GDM1 (cell line): ENCODE data around the gene MTG2.

ENCODE experiments used
- DNase-seq: peaks from one replicate; lab custom pipeline; 2025; lab: John Stamatoyannopoulos, UW

MTG2 gene

DNA sequence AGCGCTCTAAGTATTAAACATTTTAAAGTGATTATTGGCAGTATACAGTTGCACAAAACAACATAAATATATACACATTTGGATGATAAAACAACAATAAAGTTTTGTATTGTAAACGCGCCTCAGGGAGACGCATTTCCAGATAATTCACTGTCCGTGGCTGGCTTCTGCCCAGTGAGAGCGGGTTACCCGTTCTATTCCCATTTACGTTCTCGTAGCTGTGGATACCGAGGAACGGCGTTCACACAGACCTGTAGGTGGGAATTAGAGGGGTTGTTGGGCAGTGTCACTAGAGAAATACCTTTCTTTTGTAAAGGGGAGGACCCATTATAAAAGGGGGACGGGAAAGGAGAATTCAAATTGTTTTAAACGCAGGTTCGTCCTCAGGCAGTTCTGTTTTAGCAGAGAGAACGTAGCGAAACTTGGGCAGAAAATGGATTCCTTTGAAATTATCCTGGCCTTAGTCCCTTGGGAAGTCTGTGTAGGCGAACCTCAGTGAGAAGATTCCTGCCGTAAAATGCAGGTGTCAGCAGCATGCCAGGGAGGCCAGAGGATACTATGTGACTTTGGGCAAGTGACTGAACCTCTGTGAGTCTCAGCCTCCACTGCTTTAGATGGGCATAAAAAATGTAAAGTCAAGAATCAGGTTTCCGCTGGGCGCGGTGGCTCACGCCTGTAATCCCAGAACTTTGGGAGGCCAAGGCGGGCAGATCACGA is 756 bp downstream of the MTG2 start:
- DNase-seq: no peak

- no peak for DNase-seq
Measured at GRCh38 chr20:62186096-62186426, 3.2 kb downstream of the MTG2 start.

- no peak for DNase-seq
Measured at GRCh38 chr20:62186887-62187866, 4.3 kb downstream of the MTG2 start.

DNA sequence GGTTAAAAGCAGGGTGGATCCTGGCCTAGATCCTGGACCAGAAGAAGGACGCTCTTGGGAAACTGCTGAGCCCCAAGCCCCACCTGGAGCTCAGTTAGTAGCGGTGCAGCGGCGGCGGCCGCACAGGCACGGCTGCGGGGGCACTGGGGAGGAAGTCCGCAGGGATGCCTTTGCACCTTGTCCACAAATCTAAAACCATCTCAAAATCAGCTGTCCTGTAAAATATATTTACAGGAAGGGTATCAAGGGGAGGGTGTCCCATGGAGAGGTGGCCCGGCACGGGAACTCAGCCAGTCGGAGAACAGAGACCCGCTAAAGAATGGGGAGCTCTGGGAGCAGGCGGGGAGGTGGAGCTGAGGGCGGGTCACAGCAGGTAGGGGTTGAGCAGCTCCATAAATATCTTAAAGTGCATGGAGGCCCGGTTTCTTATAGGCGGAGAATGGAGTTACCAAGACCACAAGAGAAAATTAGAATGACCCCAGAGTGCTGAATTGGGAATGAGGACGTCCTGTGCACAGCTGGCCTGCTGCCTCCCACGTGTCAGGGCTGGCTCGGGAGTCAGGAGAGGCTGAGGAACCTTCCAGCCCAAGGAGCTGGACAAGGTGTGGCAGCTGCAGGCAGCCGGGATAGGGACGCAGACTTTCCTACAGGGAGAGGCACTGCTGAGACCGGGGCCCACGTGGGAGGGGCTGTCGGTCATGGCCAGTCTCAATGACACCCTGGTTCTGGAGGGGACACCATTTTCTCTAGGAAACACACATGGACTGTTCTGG is 8.0 kb downstream of the MTG2 start:
- DNase-seq: no peak

GRCh38 chr20:62191781-62192559 is 9.1 kb downstream of the MTG2 start:
- DNase-seq: no peak

- DNase-seq: no peak
Measured at GRCh38 chr20:62192635-62193034, 9.8 kb downstream of the MTG2 start.

GRCh38 chr20:62193079-62194025 is 10.5 kb downstream of the MTG2 start:
- no peak for DNase-seq

DNA sequence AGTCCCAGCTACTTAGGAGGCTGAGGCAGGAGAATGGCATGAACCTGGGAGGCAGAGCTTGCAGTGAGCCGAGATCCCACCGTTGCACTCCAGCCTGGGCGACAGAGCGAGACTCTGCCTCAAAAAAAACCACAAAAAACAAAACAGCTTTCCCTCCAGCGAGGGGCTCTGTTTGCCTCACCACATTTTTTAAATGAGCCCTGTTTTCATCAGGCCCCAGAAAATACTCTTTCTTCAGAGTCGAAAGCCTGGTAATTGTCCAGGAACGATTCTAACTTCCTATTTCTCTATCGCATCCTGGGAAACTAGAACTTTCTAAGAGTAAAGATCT is 12.2 kb downstream of the MTG2 start:
- DNase-seq: no peak

DNA sequence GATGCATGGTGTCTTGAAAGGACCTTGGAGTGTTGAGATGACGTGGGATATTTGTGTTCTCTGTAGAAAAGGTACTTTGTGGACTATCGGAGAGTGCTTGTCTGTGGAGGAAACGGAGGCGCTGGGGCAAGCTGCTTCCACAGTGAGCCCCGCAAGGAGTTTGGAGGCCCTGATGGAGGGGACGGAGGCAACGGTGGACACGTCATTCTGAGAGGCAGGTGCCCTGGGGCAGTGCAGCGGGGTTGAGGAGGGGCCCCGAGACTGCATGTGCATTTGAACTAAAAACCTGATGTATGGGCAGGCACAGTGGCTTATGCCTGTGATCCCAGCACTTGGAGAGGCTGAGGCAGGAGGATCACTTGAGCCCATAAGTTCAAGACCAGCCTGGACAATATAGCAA is 12.9 kb downstream of the MTG2 start:
- DNase-seq: no peak

GRCh38 chr20:62196286-62196685 is 13.5 kb downstream of the MTG2 start:
- DNase-seq: no peak

DNA sequence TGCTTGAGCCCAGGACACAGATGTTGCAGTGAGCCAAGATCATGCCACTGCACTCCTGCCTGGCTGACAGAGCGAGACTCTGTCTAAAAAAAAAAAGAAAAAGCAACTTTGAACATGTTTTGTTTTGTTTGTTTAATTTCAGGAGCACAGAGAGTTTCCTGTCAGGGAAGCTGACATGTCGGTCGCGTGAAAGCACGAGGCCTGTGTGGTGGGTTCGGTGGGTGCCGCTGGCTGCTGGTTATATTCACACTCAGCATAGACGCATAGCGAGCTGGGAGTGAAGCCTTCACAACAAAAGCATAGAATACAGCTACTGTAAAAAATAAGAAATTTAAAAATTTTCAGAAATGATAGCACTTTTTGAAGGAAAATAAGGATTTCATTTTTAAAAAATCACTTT is 14.5 kb downstream of the MTG2 start:
- DNase-seq: no peak

GRCh38 chr20:62197801-62198200 is 15.0 kb downstream of the MTG2 start:
- no peak for DNase-seq

GRCh38 chr20:62198496-62198895 is 15.7 kb downstream of the MTG2 start:
- no peak for DNase-seq

GRCh38 chr20:62198931-62199330 is 16.1 kb downstream of the MTG2 start:
- no peak for DNase-seq

DNA sequence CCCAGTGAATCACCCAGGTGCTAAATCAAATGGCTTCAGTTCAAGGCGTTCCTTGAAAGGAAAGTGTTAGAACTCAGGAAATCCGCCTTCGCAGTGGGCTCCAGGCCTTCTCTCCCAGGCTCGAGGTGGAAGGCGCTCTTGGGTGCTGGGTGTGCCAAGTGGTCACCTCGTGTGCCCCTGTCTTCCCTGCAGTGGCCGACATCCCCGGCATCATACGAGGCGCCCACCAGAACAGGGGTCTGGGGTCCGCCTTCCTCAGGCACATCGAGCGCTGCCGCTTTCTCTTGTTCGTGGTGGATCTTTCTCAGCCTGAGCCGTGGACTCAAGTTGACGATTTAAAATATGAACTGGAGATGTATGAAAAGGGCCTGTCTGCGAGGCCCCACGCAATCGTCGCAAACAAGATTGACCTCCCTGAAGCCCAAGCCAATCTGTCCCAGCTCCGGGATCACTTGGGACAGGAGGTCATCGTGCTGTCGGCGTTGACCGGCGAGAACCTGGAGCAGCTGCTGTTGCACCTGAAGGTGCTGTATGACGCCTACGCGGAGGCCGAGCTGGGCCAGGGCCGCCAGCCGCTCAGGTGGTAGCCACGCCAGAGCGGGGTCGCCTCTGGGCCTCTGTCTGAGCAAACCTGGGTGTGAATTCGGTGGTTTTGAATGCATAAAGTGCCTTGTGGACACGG is 17.8 kb downstream of the MTG2 start:
- DNase-seq: no peak

- DNase-seq: no peak
Measured at GRCh38 chr20:62201173-62202082, 18.6 kb downstream of the MTG2 start.

- DNase-seq: no peak
Measured at GRCh38 chr20:62202083-62202395, 19.2 kb downstream of the MTG2 start.

DNA sequence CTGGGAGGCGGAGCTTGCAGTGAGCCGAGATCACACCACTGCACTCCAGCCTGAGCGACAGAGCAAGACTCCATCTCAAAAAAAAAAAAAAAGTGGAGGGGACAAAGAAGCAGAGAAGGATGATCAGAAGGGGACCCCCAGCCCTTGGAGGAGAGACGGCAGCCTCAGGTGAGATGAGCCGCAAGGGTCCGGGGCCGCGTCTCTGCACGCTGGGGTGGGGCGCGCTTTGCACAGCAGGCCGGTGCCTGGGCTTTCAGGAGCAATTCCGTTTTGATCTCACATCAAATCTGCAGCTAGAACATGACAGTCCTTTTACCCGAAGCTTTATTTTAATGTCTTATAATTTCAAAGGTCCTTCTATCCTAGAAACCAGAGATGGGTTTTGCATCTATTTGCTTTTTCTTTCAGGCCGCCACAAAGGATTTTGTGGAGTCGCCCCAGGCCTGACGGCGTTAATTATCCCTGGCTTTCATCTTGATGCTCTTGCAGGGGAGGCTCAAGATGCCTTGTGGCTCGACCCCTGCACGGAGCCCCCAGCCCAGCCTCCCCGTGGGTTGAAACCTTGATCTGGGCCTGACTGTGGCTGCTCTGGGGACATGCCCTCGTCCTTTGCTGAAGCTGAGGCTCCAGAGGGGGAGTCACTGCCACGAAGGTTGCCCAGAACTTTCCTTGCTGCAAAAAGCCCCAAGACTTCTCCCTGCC is 20.0 kb downstream of the MTG2 start:
- no peak for DNase-seq
